Erythroblast (primary cell): Measurements from ENCODE around the gene KLRF2.

Experiments used
- GATA1 ChIP-seq: IDR thresholded peaks from 2 replicates; pipeline ENCODE4 v1.6.1; 2011; ENCODE audit warnings: low read depth, mild to moderate bottlenecking, control low read depth, low read length, moderate library complexity
- POLR2A ChIP-seq: IDR thresholded peaks from 2 replicates; pipeline ENCODE4 v1.6.1; 2011; ENCODE audit warnings: mild to moderate bottlenecking, low read length

- no peak for TF ChIP-seq POLR2A
- TF ChIP-seq GATA1 = no peak
Observed at GRCh38 chr12:9868951-9869306, 12.4 kb upstream of the KLRF2 start.
